ENCODE results near the gene NEU3. TPM values are rescaled to one million over a fixed set of nuclear protein-coding genes. Genes with fewer than 3 reads are reported as not detected.
"Not testable (repeated sequence)": the region's sequence is repeated elsewhere in the genome, so short reads cannot be mapped to it uniquely, and the experiment has no call there.

The NEU3 gene
- 9.0 TPM for total RNA-seq

DNA sequence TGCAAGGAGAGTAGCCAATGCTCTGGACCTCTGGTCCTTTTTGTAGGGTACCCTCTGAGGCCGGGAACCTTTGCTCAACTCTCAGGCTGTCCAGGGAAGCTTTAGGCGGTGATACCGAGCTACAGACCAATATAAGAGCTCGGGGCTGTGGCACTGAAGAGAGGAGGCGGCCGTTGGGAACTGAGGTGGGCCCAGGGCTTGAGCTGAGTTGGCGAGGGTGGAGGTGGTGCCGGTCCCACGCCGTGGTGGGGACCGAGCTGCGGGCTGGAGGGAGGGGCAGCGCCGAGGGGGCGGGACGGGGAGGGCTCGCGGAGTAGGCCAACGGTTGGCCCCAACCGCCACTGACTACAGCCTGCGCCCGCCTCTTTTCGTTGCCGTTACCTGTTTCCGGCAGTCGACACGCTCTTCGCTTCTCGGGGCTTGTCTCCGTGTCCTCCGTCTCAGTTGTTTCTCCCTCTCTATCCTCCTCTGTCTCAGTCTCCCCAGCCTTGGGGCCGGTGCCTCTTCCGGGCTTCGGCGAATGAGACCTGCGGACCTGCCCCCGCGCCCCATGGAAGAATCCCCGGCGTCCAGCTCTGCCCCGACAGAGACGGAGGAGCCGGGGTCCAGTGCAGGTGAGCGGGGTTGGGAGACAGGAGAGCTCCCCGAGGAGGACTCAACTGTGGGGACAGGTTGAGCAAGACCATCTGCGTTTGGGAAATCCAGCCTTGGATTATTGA lies at the start of gene NEU3:
NEU3 (plus strand) TSS at position 393 of the 719 bp plus-strand sequence; CDS start at position 521, 128 bp downstream.
- Histone ChIP-seq H3K4me3 (ENCODE audit: low read length) (peak within 1 kb of the TSS; percentile 73), H3K27me3 (ENCODE audit: insufficient read depth, low read length) (no peaks in the 10 kb centered on the region), H3K4me1 (ENCODE audit: insufficient read depth, low read length) (peaks cover 23% of the 10 kb centered on the region), H3K9me3 (ENCODE audit: low read depth, low read length) (no peaks in the 10 kb centered on the region)

- Histone ChIP-seq H3K9me3 (ENCODE audit: low read depth, low read length) (no peaks in the 10 kb centered on the region), H3K4me1 (ENCODE audit: insufficient read depth, low read length) (no peaks in the 10 kb centered on the region)
Observed at GRCh38 chr11:74941492-74941891, 47.2 kb upstream of the NEU3 start.

DNA sequence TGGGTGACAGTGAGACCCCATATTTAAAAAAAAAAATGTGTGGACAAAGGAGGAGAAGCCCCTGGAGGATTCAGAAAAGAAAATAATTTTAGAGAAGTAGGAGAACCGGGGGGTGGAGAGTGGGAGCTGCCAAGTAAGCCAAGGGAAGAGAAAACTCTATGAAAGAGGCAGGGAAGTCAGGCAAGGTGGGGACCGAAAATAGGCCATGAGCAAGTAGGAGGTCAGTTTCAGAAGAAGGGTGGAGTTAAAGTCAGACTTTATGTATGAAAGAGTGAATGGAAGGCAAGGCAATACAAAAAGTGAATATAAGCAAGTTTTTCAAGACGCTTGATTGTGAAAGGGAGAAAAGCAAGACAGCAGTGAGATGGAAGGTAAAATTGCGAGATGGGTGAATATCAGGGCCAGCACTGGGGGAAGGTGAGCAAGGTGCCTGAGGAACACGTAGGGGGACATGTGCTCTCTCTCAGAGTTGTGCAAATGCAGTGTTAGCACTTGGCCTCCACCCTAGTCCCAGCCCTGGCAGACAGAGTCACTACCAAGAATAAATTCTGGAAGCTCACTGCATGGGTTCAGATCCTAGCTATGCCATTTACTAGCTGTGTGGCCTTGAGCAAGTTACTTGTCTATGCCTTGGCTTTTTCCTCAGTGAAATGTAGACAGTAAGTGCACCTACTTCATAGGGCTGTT lies 46.5 kb upstream of the NEU3 start:
- no peaks in the 10 kb centered on the region for H3K27me3 ChIP-seq (ENCODE audit: insufficient read depth, low read length)
- no peaks in the 10 kb centered on the region for H3K9me3 ChIP-seq (ENCODE audit: low read depth, low read length)
- no peak overlapping the region for H3K4me3 ChIP-seq (ENCODE audit: low read length)
- no peaks in the 10 kb centered on the region for H3K4me1 ChIP-seq (ENCODE audit: insufficient read depth, low read length)

More at GRCh38 chr11:74941492-74941891, 47.2 kb upstream of the NEU3 start:
- no peak overlapping the region for H3K4me3 ChIP-seq (ENCODE audit: low read length)
- no peaks in the 10 kb centered on the region for H3K27me3 ChIP-seq (ENCODE audit: insufficient read depth, low read length)

GRCh38 chr11:74948546-74948897 lies 40.2 kb upstream of the NEU3 start:
- H3K4me3 ChIP-seq (ENCODE audit: low read length), result peak overlapping the region; percentile 78
- no peaks in the 10 kb centered on the region for H3K27me3 ChIP-seq (ENCODE audit: insufficient read depth, low read length)
- no peaks in the 10 kb centered on the region for H3K9me3 ChIP-seq (ENCODE audit: low read depth, low read length)
- H3K4me1 ChIP-seq (ENCODE audit: insufficient read depth, low read length), result peaks cover 42% of the 10 kb centered on the region

GRCh38 chr11:74948898-74949752 lies 39.6 kb upstream of the NEU3 start, which contains the start of the genes SPCS2 and XRRA1:
Gene SPCS2 (plus strand): TSS chr11:74949266. CDS start chr11:74949286, 20 bp downstream.
Gene XRRA1 (minus strand): TSS chr11:74949091. CDS start chr11:74940878, 8,213 bp downstream.
- H3K4me3 ChIP-seq (ENCODE audit: low read length), result peak within 1 kb of the TSS; percentile 78
- H3K4me1 ChIP-seq (ENCODE audit: insufficient read depth, low read length), result peaks cover 43% of the 10 kb centered on the region

GRCh38 chr11:74949753-74950137 lies 39.0 kb upstream of the NEU3 start:
- H3K27me3 ChIP-seq (ENCODE audit: insufficient read depth, low read length), result no peaks in the 10 kb centered on the region

More at GRCh38 chr11:74948898-74949752, 39.6 kb upstream of the NEU3 start, which contains the start of the genes SPCS2 and XRRA1:
- Histone ChIP-seq H3K27me3 (ENCODE audit: insufficient read depth, low read length) (no peaks in the 10 kb centered on the region), H3K9me3 (ENCODE audit: low read depth, low read length) (no peaks in the 10 kb centered on the region)

GRCh38 chr11:74950374-74950969 lies 38.3 kb upstream of the NEU3 start:
- Histone ChIP-seq H3K4me3 (ENCODE audit: low read length) (peak overlapping the region; percentile 78), H3K27me3 (ENCODE audit: insufficient read depth, low read length) (no peaks in the 10 kb centered on the region), H3K4me1 (ENCODE audit: insufficient read depth, low read length) (peaks cover 45% of the 10 kb centered on the region)

More at GRCh38 chr11:74949753-74950137, 39.0 kb upstream of the NEU3 start:
- Histone ChIP-seq H3K4me3 (ENCODE audit: low read length) (peak overlapping the region; percentile 78), H3K9me3 (ENCODE audit: low read depth, low read length) (no peaks in the 10 kb centered on the region), H3K4me1 (ENCODE audit: insufficient read depth, low read length) (peaks cover 45% of the 10 kb centered on the region)

DNA sequence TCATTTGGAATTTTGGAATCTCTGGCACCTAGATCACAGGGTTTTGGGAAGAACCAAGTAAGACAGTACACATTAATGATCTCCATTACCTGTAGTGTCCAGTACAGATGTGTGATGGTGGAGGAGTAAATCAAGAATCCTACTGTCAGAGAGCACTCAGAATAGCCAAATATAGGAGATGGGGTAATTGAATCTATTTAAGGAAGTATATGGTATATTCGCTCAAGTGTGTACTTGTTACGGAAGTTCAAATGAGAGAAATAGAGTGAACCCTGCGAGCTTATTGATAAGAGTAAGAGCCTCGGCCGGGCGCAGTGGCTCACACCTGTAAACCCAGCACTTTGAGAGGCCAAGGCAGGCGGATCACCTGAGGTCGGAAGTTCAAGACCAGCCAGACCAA lies 37.5 kb upstream of the NEU3 start:
- Histone ChIP-seq H3K9me3 (ENCODE audit: low read depth, low read length) (no peaks in the 10 kb centered on the region), H3K27me3 (ENCODE audit: insufficient read depth, low read length) (no peaks in the 10 kb centered on the region), H3K4me1 (ENCODE audit: insufficient read depth, low read length) (peaks cover 45% of the 10 kb centered on the region), H3K4me3 (ENCODE audit: low read length) (no peak overlapping the region)

More at GRCh38 chr11:74950374-74950969, 38.3 kb upstream of the NEU3 start:
- H3K9me3 ChIP-seq (ENCODE audit: low read depth, low read length), result no peaks in the 10 kb centered on the region

DNA sequence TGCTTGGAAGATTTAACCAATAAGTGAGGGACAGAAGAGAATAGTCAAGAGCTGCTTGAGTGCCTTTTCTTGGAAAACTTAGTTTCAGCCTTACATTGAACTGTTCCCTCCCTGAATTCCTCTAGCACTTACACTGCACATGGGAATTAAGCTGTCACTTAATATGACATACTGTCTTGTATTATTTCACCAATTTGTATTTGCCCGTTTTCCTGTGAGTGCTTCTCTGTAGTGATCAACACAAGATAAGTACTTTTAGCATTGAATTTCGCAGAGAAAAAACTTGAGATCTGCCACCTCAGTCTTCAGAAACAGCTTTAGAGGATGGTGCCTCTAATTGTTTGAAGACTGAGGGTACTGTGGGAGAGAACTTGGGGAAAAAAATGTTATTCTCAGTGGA lies 36.0 kb upstream of the NEU3 start:
- Histone ChIP-seq H3K9me3 (ENCODE audit: low read depth, low read length) (no peaks in the 10 kb centered on the region), H3K27me3 (ENCODE audit: insufficient read depth, low read length) (no peaks in the 10 kb centered on the region), H3K4me3 (ENCODE audit: low read length) (no peak overlapping the region), H3K4me1 (ENCODE audit: insufficient read depth, low read length) (peaks cover 45% of the 10 kb centered on the region)

- H3K4me3 ChIP-seq (ENCODE audit: low read length), result no peak overlapping the region
- H3K9me3 ChIP-seq (ENCODE audit: low read depth, low read length), result no peaks in the 10 kb centered on the region
- H3K4me1 ChIP-seq (ENCODE audit: insufficient read depth, low read length), result peaks cover 44% of the 10 kb centered on the region
Observed at GRCh38 chr11:74953451-74953850, 35.3 kb upstream of the NEU3 start.

DNA sequence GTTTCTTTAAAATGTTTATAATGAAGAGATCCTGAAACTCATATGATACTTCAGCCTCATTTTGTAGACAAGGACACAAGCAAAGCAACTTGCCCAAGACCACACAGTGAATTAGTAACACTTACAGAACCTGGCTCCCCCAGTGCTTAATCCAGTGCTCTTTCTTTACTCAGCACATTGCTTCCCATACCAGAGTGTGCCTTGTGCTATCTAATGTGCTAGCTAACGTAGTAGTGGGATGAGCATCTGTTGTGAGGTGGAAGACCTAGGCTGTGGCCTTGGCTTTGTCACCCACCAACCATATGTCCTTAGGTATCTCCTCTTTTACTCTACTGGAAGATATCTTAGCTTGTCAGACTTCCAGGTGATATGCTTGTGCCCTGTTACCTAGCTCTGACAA lies 34.5 kb upstream of the NEU3 start:
- Histone ChIP-seq H3K27me3 (ENCODE audit: insufficient read depth, low read length) (no peaks in the 10 kb centered on the region), H3K9me3 (ENCODE audit: low read depth, low read length) (no peaks in the 10 kb centered on the region), H3K4me1 (ENCODE audit: insufficient read depth, low read length) (peaks cover 41% of the 10 kb centered on the region), H3K4me3 (ENCODE audit: low read length) (no peak overlapping the region)

More at GRCh38 chr11:74953451-74953850, 35.3 kb upstream of the NEU3 start:
- H3K27me3 ChIP-seq (ENCODE audit: insufficient read depth, low read length), result no peaks in the 10 kb centered on the region

DNA sequence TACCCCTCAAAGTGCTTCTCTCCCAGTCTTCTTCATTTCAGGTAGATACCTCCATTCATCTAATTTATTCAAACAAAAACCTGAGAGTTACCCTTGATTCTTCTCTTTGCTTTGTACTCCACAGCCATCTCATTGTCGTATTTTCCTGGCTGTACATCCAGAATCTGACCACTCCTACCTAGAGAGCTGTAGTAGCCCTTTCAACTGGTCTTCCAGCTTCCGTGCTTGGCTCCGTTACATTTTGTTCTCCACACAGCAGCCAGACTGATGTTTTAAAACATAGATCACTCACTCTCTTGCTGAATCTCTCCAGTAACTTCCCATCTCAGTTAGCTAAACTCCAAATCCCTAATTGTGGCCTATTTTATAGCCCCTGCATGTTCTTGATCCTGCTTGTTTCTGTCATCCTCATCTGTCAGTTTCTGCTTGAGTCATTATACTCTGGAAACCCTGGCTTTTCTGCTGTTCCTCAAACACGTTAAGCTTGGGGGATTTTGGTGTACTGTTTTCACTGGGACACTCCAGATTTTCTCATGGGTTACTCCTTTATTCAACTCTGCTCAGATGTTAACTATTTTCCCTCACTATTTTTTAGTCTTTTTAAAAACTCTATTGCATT lies 32.2 kb upstream of the NEU3 start:
- Histone ChIP-seq H3K4me1 (ENCODE audit: insufficient read depth, low read length) (peaks cover 20% of the 10 kb centered on the region), H3K9me3 (ENCODE audit: low read depth, low read length) (no peaks in the 10 kb centered on the region), H3K27me3 (ENCODE audit: insufficient read depth, low read length) (no peaks in the 10 kb centered on the region), H3K4me3 (ENCODE audit: low read length) (no peak overlapping the region)

GRCh38 chr11:74957937-74958629 lies 30.6 kb upstream of the NEU3 start:
- H3K4me3 ChIP-seq (ENCODE audit: low read length), result no peak overlapping the region

DNA sequence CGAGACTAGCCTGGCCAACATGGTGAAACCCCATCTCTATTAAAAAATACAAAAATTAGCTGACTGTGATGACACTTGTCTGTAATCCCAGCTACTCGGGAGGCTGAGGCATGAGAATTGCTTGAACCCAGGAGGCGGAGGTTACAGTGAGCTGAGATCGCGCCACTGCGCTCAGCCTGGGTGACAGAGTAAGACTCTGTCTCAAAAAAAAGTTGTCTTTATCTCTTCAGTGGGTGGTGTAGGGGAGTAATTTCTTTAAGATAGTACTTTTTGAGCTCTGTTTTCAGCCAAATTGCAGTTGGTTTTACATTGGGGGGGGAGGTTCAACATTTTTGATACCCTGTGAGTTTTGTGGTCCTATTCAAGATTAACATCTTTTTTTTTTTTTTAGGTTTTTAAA lies 28.6 kb upstream of the NEU3 start:
- not testable (repeated sequence) for H3K4me1 ChIP-seq (ENCODE audit: insufficient read depth, low read length); H3K4me3 ChIP-seq (ENCODE audit: low read length); H3K27me3 ChIP-seq (ENCODE audit: insufficient read depth, low read length); H3K9me3 ChIP-seq (ENCODE audit: low read depth, low read length)

More at GRCh38 chr11:74957937-74958629, 30.6 kb upstream of the NEU3 start:
- no peaks in the 10 kb centered on the region for H3K9me3 ChIP-seq (ENCODE audit: low read depth, low read length)
- H3K27me3 ChIP-seq (ENCODE audit: insufficient read depth, low read length), result no peaks in the 10 kb centered on the region
- peaks cover 10% of the 10 kb centered on the region for H3K4me1 ChIP-seq (ENCODE audit: insufficient read depth, low read length)
